GM18951 (cell line): Measurements from ENCODE around the gene PFKFB4.

ENCODE experiments used
- POLR2A ChIP-seq: IDR thresholded peaks from 4 replicates; pipeline ENCODE4 v1.6.1; 2011; ENCODE audit warnings: mild to moderate bottlenecking; ENCODE audit not compliant: insufficient read length, insufficient read depth; ENCODE audit errors: extremely low read depth
- in situ Hi-C: fragments of 300-500 bp; cut with MboI; formaldehyde crosslinking; loops from one replicate; pipeline ENCODE4 v1.12.0; 2022; ENCODE audit warnings: low sequenced_read_pairs, mixed read lengths, inconsistent platforms; ENCODE audit not compliant: unreplicated experiment

PFKFB4 gene

DNA sequence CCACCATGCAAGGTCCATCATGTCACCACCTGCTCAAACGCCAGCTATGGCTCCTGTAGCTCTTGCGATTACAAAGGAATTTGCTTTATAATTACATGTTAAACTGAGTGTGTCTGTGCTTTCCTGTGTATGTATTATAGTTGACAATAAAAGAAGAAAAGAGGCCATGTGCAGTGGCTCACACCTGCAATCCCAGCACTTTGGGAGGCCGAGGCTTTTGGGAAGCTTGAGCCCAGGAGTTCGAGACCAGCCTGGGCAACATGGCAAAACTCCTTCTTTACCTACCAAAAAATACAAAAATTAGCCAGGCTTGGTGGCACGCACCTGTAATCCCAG lies 83.0 kb downstream of the PFKFB4 start:
- TF ChIP-seq POLR2A = no peak
- in situ Hi-C loops = no loop called here

DNA sequence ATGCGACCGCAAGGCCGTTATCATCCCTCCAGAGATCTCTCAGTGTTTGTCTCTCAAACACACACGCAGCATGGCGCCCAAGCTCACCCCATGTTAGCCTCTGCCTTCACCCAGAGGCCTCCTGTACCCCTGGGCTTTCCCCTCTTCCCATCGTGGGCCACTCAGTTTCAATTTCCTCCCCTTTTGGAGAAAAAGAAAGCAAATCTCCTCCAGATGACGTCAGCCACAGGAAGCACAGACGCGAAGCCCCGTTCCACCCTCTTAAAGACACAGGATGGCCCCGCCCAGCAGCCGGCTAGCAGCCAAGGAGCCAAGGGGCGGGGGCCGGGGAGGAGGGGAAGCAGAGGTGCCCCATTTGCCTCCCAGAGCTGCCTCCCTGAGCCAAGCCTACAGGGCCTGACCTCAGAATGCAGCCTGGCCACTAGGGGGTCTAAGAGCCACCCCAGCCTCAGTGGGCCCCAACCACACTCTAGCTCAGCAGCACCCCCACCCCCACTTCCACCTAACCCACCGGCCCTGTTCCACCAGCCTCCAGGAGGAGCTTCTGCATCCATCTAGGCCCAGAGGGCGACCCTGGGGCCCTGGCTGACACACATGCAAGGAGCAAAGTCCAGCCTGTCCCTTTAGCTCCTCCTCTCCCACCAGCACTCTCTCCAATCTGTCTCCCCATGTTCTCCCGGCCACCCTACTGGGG lies 83.5 kb downstream of the PFKFB4 start:
- in situ Hi-C loops = no loop called here

DNA sequence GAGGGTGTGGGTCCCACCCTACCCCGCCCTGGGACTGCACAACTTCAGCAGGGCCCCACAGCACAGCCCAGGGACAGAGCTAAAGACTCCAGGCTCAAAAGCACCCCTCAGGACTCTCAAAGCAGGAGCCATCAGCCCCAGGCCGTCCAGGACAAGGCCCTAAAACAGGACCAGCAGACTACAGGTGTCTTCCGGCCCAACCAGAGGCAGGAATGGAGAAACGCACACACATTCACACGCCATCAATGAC lies 84.0 kb downstream of the PFKFB4 start:
- in situ Hi-C loops = no loop called here
- no peak for TF ChIP-seq POLR2A

More for the DNA sequence above, 83.5 kb downstream of the PFKFB4 start:
- TF ChIP-seq POLR2A = peak; percentile 79

DNA sequence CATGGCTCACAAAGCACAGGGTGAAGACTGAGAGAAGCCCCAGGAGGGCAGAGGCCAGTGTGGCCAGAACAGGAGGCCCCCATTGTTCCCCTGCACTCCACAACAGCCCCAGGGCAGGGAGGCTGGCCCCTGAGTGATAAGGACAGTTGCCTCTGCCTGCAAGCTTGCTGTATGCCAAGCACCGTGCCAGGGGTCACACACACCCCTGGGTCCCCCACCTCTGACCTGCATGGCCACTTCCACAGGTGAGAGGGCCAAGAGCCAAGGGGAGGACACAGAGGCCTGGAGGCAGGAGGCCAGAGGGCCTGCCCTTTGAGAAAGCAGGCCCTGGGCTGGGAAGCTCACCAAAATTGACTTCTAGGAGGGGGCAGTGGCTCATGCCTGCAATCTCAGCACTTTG lies 86.3 kb downstream of the PFKFB4 start:
- in situ Hi-C loops = no loop called here
- TF ChIP-seq POLR2A = no peak

DNA sequence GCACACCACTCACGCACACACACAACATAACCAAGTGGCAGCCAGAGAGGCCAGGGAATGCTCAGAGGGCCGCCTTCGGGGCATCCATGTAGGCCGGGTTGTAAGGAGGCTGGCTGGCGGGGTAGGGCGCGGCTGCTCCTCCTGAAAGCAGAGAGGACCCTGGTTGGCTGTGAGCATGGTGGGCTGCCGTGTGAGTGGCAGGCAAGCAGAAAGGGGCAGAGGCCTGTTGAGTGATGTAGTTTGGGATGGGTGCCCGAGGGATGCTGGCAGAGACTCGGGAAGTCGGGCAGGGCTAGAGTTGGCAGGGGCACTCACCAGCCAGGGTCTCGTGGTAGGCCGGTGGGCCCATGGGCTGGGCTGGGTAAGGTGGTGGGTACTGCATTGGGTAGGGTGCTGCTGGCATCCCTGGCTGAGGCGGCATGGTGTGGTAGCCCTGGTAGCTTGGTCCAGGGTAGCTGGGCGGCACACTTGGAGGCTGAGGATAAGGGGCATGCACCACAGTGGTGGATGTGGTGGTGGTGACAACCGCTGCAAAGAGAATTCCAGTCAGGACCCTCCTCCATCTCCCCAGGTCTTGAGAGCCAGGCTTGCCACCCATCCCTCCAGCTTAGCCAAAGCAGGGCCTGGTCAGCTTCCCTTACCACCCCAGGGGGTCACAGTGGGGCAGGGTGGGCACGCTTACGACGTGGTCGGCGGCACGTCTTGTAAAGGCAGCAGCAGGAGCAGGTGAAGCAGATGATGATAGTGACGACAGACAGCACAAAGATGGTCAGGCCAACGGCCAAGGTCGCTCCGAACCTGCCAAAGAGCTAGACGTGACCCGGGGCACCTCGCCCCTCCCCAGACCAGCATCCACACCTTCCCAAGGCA lies 87.3 kb downstream of the PFKFB4 start:
- in situ Hi-C loops = no loop called here
- peak; percentile 31 for TF ChIP-seq POLR2A

DNA sequence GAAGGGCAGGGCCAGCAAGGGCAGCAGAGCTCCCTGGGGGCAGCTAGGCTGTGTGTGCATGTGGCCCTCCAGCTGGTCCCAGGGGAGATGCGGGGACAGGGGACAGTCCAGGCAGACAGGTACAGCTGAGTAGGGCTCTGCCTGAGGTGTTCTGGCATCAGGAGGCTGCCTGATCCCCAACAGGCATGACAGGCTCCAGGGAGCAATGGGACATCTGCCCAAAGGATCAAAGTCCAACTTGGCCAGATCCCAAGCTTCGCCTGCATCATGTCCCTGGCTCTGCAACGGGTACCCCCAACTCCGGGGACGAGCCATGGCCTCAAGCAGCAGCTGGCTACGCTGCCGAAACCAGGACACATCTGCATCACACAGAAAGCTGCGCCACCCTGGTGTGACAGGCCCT lies 88.3 kb downstream of the PFKFB4 start:
- in situ Hi-C loops = no loop called here

More for the DNA sequence above, 88.3 kb downstream of the PFKFB4 start:
- peak; percentile 11 for TF ChIP-seq POLR2A
